ENCODE measurements around the gene ALKBH8. TPM values are rescaled to one million over a fixed set of nuclear protein-coding genes. Genes with fewer than 3 reads are reported as not detected.
"Not testable (repeated sequence)": the region's sequence is repeated elsewhere in the genome, so short reads cannot be mapped to it uniquely, and the experiment has no call there.

ALKBH8 gene
- total and polyA plus RNA-seq, 3 donors from 2014 or later = 5.3 to 12.1 (median 7.8) TPM

- TF ChIP-seq, protein P1, sequence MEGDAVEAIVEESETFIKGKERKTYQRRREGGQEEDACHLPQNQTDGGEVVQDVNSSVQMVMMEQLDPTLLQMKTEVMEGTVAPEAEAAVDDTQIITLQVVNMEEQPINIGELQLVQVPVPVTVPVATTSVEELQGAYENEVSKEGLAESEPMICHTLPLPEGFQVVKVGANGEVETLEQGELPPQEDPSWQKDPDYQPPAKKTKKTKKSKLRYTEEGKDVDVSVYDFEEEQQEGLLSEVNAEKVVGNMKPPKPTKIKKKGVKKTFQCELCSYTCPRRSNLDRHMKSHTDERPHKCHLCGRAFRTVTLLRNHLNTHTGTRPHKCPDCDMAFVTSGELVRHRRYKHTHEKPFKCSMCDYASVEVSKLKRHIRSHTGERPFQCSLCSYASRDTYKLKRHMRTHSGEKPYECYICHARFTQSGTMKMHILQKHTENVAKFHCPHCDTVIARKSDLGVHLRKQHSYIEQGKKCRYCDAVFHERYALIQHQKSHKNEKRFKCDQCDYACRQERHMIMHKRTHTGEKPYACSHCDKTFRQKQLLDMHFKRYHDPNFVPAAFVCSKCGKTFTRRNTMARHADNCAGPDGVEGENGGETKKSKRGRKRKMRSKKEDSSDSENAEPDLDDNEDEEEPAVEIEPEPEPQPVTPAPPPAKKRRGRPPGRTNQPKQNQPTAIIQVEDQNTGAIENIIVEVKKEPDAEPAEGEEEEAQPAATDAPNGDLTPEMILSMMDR (IDR thresholded peaks at IDR 0.05) = peak; percentile 63 to 82 (median 80)
- H3K4me1 ChIP-seq; H3K36me3 ChIP-seq (ENCODE audit: low read depth, missing control alignments); H3K27ac ChIP-seq; H3K9me3 ChIP-seq; H3K27me3 ChIP-seq; H3K4me3 ChIP-seq: not testable (repeated sequence)
- 43 to 48% methylated on average over 2 of the region's 2 CpGs for WGBS, 2 donors
- peak; percentile 82 for DNase-seq
- intact Hi-C loops (cut with DNase I; ENCODE audit: low total_unique reads) = loop anchor here (5.0 kb wide), 1 partner anchor 116 kb away; no protein-coding TSS in a partner anchor
Observed at GRCh38 chr11:107576497-107577345, 11.2 kb upstream of the ALKBH8 start.

DNA sequence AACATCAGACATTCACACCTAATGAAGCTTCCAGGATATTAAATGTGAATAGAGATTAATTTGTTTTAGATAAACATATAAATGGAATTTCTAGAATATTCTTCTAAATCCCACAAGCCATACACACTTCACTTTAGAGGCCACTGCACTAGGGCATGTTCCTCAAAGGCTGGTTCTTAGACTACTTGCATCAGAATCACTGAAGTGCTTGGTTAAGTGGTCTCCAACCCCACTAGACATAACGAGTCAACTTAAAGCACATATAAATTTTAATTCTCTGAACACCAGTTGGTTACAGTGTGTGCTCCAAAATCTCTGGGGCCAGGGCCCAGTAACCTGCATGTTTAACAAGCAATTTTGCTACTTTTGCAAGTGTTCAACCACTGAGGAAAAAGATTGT, 7.9 kb upstream of the ALKBH8 start:
- H3K4me1 ChIP-seq = peaks cover 22% of the 10 kb centered on the region
- DNase-seq = no peak
- H3K27ac ChIP-seq = peak overlapping the region in 1 of 2 donors; percentile 48
- WGBS, 2 donors = 40 to 59% methylated on average over 1 of the region's 1 CpG
- H3K27me3 ChIP-seq = no peaks in the 10 kb centered on the region
- intact Hi-C loops (cut with DNase I; ENCODE audit: low total_unique reads) = no loop called here
- H3K4me3 ChIP-seq = no peak overlapping the region
- H3K9me3 ChIP-seq = no peaks in the 10 kb centered on the region
- TF ChIP-seq, protein P1 (IDR thresholded peaks at IDR 0.05) = no peak
- no peak for TF ChIP-seq POLR2A (IDR thresholded peaks at IDR 0.05)
- H3K36me3 ChIP-seq (ENCODE audit: low read depth, missing control alignments) = no peaks in the 10 kb centered on the region

DNA sequence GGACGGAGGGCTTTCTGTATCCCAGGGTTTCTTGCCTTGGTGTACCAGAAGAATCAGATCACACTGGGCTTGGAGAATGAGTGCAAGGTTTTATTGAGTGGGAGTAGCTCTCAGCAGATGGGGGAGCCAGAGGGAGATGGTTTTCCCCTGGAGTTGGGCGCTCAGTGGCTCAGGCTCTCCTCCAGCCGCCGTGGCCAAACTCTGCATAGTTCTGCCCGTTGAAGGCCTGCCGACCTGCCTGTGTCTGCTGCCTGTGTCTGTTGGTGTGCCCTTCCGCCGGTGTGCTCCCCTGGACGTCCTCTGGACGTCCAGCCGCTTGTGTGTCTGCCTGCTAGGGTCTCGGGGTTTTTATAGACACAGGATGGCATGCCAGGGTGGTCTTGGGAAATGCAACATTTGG, 4.5 kb upstream of the ALKBH8 start:
- no peak for DNase-seq
- Histone ChIP-seq H3K36me3 (ENCODE audit: low read depth, missing control alignments) (no peaks in the 10 kb centered on the region), H3K4me3 (peak overlapping the region in 1 of 2 donors; percentile 8), H3K4me1 (peaks cover 30% of the 10 kb centered on the region), H3K27me3 (no peaks in the 10 kb centered on the region), H3K9me3 (no peaks in the 10 kb centered on the region), H3K27ac (peak overlapping the region; percentile 1 to 36)
- TF ChIP-seq, protein P1 (IDR thresholded peaks at IDR 0.05) = no peak
- no peak for TF ChIP-seq POLR2A (IDR thresholded peaks at IDR 0.05)
- 42 to 74% methylated on average over 9 to 12 of the region's 12 CpGs for WGBS, 2 donors
- intact Hi-C loops (cut with DNase I; ENCODE audit: low total_unique reads) = no loop called here

DNA sequence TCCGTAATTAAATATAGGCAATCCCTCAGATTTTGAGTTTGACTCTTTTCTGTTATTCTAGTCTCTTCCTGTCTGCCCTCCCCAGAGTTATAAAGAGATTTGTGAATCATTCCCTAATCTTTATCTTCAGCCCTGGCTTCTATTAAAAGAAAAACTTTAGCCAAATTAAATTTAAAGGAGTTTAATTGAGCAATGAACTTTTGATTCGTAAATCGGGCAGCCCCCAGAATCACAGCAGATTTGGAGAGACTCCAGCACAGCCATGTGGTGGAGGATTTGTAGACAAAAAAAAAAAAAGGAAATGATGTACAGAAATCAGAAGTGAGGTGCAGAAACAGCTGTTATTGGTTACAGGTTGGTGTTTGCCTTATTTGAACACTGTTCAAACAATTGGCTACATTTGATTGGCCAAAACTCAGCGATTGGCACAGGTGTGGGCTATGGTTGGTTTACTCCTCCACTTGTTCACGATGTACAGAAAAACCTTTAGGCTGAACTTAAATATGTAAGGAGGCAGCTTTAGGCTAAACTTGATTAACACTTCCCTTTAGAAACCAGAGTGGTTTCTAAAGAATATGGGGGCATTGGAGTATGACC, 2.3 kb upstream of the ALKBH8 start:
- Histone ChIP-seq H3K4me3 (no peak overlapping the region), H3K27ac (peak overlapping the region in 1 of 2 donors; percentile 54), H3K27me3 (no peaks in the 10 kb centered on the region), H3K9me3 (no peaks in the 10 kb centered on the region), H3K36me3 (ENCODE audit: low read depth, missing control alignments) (no peaks in the 10 kb centered on the region), H3K4me1 (peaks cover 37% of the 10 kb centered on the region)
- intact Hi-C loops (cut with DNase I; ENCODE audit: low total_unique reads) = no loop called here
- TF ChIP-seq, protein P1 (IDR thresholded peaks at IDR 0.05) = no peak
- TF ChIP-seq POLR2A (IDR thresholded peaks at IDR 0.05) = no peak
- DNase-seq = no peak
- 46 to 52% methylated on average over 5 of the region's 5 CpGs for WGBS, 2 donors
